OCI-LY1 (cell line): ENCODE results near the gene MYL10.

Experiments used
- CTCF ChIP-seq: fragments of 200-600 bp; sonication (generic), shearing (Covaris generic); IDR thresholded peaks from 2 replicates; pipeline ENCODE4 v1.5.1; 2017; ENCODE audit warnings: mild to moderate bottlenecking, antibody characterized with exemption, low read length, moderate library complexity, mixed read lengths
- EZH2 ChIP-seq: fragments of 200-600 bp; sonication (generic), shearing (Covaris generic); IDR thresholded peaks from 2 replicates; pipeline ENCODE4 v1.8.0; 2017; ENCODE audit warnings: borderline replicate concordance, mixed run types, mild to moderate bottlenecking, antibody characterized with exemption, low read length, moderate library complexity, mixed read lengths

GRCh38 chr7:101595766-101596537, 33.1 kb downstream of the MYL10 start:
- no peak for TF ChIP-seq CTCF
- TF ChIP-seq EZH2: no peak
